Measurements from ENCODE around the gene TNFSF18.

DNA sequence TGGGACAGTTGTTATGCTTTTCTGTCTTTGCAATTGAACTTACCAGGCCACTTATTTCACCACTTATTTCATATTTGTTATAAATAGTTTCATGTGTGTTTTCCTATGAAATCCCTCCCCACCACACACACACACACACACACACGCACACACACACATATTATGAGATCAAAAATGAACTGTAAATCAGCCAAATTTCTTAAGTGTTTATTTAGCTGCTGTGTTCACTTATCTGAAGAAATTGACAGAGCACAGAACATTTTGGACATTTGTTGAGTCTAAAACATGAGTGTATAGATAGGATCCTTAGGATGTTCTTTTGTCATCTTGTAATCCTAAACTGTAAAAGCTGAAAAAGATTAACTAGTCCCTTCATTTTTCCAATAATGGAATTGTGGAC, 7.8 kb upstream of the TNFSF18 start:
- TF ChIP-seq, protein P1, sequence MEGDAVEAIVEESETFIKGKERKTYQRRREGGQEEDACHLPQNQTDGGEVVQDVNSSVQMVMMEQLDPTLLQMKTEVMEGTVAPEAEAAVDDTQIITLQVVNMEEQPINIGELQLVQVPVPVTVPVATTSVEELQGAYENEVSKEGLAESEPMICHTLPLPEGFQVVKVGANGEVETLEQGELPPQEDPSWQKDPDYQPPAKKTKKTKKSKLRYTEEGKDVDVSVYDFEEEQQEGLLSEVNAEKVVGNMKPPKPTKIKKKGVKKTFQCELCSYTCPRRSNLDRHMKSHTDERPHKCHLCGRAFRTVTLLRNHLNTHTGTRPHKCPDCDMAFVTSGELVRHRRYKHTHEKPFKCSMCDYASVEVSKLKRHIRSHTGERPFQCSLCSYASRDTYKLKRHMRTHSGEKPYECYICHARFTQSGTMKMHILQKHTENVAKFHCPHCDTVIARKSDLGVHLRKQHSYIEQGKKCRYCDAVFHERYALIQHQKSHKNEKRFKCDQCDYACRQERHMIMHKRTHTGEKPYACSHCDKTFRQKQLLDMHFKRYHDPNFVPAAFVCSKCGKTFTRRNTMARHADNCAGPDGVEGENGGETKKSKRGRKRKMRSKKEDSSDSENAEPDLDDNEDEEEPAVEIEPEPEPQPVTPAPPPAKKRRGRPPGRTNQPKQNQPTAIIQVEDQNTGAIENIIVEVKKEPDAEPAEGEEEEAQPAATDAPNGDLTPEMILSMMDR (IDR thresholded peaks at IDR 0.05) = no peak
- TF ChIP-seq POLR2A (IDR thresholded peaks at IDR 0.05) (no peak), POLR2AphosphoS5 (IDR thresholded peaks at IDR 0.05) (no peak)
